Colonic mucosa (tissue), 4 donors: ENCODE data around the gene UCP3. TPM values are rescaled to one million over a fixed set of nuclear protein-coding genes. Genes with fewer than 3 reads are reported as not detected.
A peak's percentile ranks its signal among the peaks of the same experiment; 100 is the strongest.

Experiments used
- DNase-seq: peaks from one replicate; pipeline ENCODE4 v3.0.0-alpha.2; 2020
- H3K27ac ChIP-seq: fragments of 200-600 bp; one replicate; pipeline ENCODE4 v1.8.0; 2021
- H3K27me3 ChIP-seq: fragments of 200-600 bp; one replicate; pipeline ENCODE4 v1.8.0; 2021
- H3K36me3 ChIP-seq: fragments of 200-600 bp; one replicate; pipeline ENCODE4 v1.8.0; 2021
- H3K4me1 ChIP-seq: fragments of 200-600 bp; one replicate; pipeline ENCODE4 v1.8.0; 2021; ENCODE audit warnings: mild to moderate bottlenecking
- H3K4me3 ChIP-seq: fragments of 200-600 bp; one replicate; pipeline ENCODE4 v1.8.0; 2021
- H3K9ac ChIP-seq, 2 donors: one replicate each; pipeline ENCODE4 v1.7.0; 2013; ENCODE audit warnings: control low read depth in 2 of 2, low read depth in 2 of 2, low read length in 2 of 2
- H3K9me3 ChIP-seq: fragments of 200-600 bp; one replicate; pipeline ENCODE4 v1.8.0; 2021
- CTCF ChIP-seq: fragments of 200-600 bp; IDR thresholded peaks from one replicate; pipeline ENCODE4 v1.8.0; 2022; ENCODE audit warnings: antibody characterized with exemption, mild to moderate bottlenecking
- intact Hi-C: fragments of 100-400 bp; cut with DNase I; formaldehyde crosslinking; loops from one replicate; pipeline ENCODE4 v1.14.1; 2022
- total RNA-seq, 2 donors: library from RNA; stranded (reverse); fragmentation: NEBNext Ultra II Directional in 1 of 2; extraction: Animal tissue kit (Norgen Biotek cat#: 25700) in 1 of 2; gene quantifications; one replicate each; pipeline ENCODE4 v1.2.1, GENCODE V29; 2021
- donor health status: healthy.
- donor health status: DM: no; HTN: no; CAD: no.
- donor health status: DM: no; HTN: no; CAD: no.

UCP3 gene
- total RNA-seq, 2 donors from 2014 or later = 0.66 to 1.5 TPM

- Histone ChIP-seq H3K9me3 (no peaks in the 10 kb centered on the region), H3K4me3 (no peak overlapping the region), H3K27ac (no peak overlapping the region), H3K9ac (no peak overlapping the region), H3K36me3 (peaks cover 18% of the 10 kb centered on the region), H3K27me3 (no peaks in the 10 kb centered on the region), H3K4me1 (peaks cover 14% of the 10 kb centered on the region)
- TF ChIP-seq CTCF = no peak
- DNase-seq = no peak
- intact Hi-C loops = no loop called here
Observed at GRCh38 chr11:73976451-73977151, 32.3 kb downstream of the UCP3 start.

- intact Hi-C loops = no loop called here
- Histone ChIP-seq H3K27ac (no peak overlapping the region), H3K36me3 (peaks cover 18% of the 10 kb centered on the region), H3K9me3 (no peaks in the 10 kb centered on the region), H3K9ac (no peak overlapping the region), H3K4me3 (no peak overlapping the region), H3K27me3 (no peaks in the 10 kb centered on the region), H3K4me1 (peaks cover 14% of the 10 kb centered on the region)
- DNase-seq = no peak
- no peak for TF ChIP-seq CTCF
Observed at GRCh38 chr11:73975479-73975757, 33.5 kb downstream of the UCP3 start.

GRCh38 chr11:73974604-73975478, 34.0 kb downstream of the UCP3 start:
- no peak overlapping the region for H3K4me3 ChIP-seq
- TF ChIP-seq CTCF = no peak
- H3K36me3 ChIP-seq = peaks cover 18% of the 10 kb centered on the region
- no peak overlapping the region for H3K27ac ChIP-seq
- peak; percentile 16 for DNase-seq
- H3K9me3 ChIP-seq = no peaks in the 10 kb centered on the region
- intact Hi-C loops = no loop called here
- H3K9ac ChIP-seq = no peak overlapping the region
- H3K4me1 ChIP-seq = peaks cover 14% of the 10 kb centered on the region
- H3K27me3 ChIP-seq = no peaks in the 10 kb centered on the region

DNA sequence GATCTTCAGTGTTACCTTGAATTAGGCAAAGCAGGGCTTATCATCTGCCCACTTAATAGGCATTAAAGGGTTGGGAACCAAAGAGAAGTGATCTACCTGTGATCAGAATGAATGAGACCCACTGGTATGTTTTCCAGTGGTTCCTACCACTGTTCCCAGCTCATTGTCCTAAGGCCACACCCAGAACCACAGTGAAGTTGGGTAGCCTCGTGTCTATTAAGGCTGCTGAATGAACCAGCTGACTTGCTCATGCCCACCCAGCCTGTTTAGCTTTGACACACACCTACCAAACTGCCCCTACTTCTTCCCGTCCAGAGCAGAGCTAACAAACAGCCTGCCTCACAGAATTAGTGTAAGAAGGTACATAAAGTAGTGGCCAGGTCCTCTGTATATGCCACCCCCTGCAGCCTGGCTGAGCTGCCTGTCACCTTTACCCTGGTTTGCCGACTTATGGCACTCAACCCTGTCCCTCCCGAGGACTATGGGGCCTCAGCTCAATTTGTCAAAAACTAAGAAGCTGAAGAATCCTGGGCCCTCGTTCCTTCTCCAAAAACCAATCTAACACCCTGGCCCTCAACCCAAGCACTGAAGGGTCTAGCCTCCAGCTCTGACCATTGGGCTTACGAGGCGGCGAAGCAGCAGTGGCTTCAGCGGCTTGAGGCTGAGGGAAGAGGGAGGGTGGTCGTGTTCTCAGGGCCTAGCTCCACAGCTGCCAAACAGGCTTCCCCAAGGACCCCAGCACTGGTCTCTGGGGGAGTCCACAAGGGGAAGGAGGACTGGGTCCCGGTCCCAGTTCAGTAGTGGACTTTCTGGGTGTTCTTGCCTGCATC, 36.0 kb downstream of the UCP3 start:
- Histone ChIP-seq H3K9ac (no peak overlapping the region), H3K36me3 (peaks cover 18% of the 10 kb centered on the region), H3K27me3 (no peaks in the 10 kb centered on the region), H3K9me3 (no peaks in the 10 kb centered on the region), H3K27ac (no peak overlapping the region), H3K4me3 (no peak overlapping the region), H3K4me1 (peaks cover 7% of the 10 kb centered on the region)
- no peak for TF ChIP-seq CTCF
- intact Hi-C loops = no loop called here
- DNase-seq = no peak

GRCh38 chr11:73972187-73972586, 36.7 kb downstream of the UCP3 start:
- Histone ChIP-seq H3K9ac (no peak overlapping the region), H3K9me3 (no peaks in the 10 kb centered on the region), H3K4me3 (no peak overlapping the region), H3K36me3 (peaks cover 18% of the 10 kb centered on the region), H3K27me3 (no peaks in the 10 kb centered on the region), H3K4me1 (peaks cover 7% of the 10 kb centered on the region), H3K27ac (no peak overlapping the region)
- intact Hi-C loops = no loop called here
- no peak for DNase-seq
- TF ChIP-seq CTCF = no peak
